Large intestine (tissue), 3 donors: ENCODE measurements around the gene HPSE2. TPM values are rescaled to one million over a fixed set of nuclear protein-coding genes. Genes with fewer than 3 reads are reported as not detected.

Source experiments
- DNase-seq, 2 donors: peaks; one replicate each; pipeline versions ENCODE4 v3.0.0 to v3.0.0-alpha.2; 2013
- H3K27ac ChIP-seq: one replicate; pipeline ENCODE4 v1.5.1; 2013; ENCODE audit warnings: low read length
- H3K27me3 ChIP-seq: 2 replicates; pipeline ENCODE4 v1.6.1; 2013; ENCODE audit warnings: low read length; ENCODE audit not compliant: control insufficient read depth, insufficient read depth
- H3K36me3 ChIP-seq: 2 replicates; pipeline ENCODE4 v1.6.1; 2013; ENCODE audit warnings: low read length; ENCODE audit not compliant: control insufficient read depth, insufficient read depth
- H3K4me1 ChIP-seq: one replicate; pipeline ENCODE4 v1.6.1; 2013; ENCODE audit warnings: low read length; ENCODE audit not compliant: control insufficient read depth, insufficient read depth
- H3K4me3 ChIP-seq: one replicate; pipeline ENCODE4 v1.5.1; 2013; ENCODE audit warnings: low read length
- H3K9me3 ChIP-seq: one replicate; pipeline ENCODE4 v1.6.1; 2013; ENCODE audit warnings: mild to moderate bottlenecking, low read depth, low read length, moderate library complexity; ENCODE audit not compliant: control insufficient read depth
- WGBS: methylation state at CpG from one replicate; pipeline ENCODE4 v1.1.5; 2013; ENCODE audit warnings: low lambda C conversion rate; ENCODE audit not compliant: insufficient coverage; 5-methylcytosine and 5-hydroxymethylcytosine counted together
- polyA plus RNA-seq: library from polyadenylated mRNA; unstranded; fragments of 120-200 nt; gene quantifications from one replicate; pipeline ENCODE4 v1.2.1, GENCODE V29; 2013

HPSE2 gene
- polyA plus RNA-seq, 1 donor: 6.9 TPM

DNA sequence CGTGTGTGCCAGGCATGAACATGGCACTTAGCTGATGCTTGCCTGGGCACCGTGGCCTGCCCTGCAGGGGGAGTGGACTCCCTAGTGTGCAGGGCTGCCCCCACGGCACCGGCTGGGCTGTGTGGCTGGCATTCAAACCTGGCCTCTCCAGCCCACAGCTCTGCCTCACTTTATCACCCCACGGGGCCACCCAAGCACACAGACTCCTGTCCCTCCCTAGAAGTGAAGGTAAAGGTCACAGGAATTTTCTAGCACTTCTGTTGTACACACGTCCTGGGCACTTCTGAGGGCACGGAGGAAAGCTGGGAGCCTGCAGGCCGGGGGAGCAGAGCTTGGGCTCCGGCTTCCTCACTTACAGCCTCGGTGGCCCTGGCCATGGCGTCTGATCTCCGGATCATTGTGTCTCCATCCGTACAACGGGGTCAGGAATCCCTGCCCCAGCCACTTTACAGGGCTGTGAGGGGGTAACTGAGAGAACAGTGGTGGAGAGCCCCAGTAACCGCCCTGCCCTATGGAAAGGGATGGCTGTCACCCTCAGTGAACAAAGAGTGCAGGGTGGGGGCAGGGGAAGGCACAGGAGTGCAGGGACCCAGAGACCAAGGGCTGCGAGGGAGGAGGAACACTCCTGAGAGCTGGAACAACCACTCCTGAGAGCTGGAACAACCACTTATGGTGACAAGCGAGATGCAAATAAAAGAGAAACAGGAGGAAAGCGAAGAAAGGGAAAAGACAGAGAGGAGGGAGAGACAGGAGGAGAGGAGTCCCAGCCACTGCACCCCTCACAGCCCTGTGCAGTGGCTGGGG, 816.8 kb downstream of the HPSE2 start:
- Histone ChIP-seq H3K9me3 (no peaks in the 10 kb centered on the region), H3K27ac (no peak overlapping the region), H3K27me3 (no peaks in the 10 kb centered on the region), H3K4me3 (no peak overlapping the region), H3K4me1 (peaks cover 19% of the 10 kb centered on the region), H3K36me3 (peaks cover 73% of the 10 kb centered on the region)
- no peak for DNase-seq
- WGBS: 100% methylated on average over 2 of the region's 18 CpGs

DNA sequence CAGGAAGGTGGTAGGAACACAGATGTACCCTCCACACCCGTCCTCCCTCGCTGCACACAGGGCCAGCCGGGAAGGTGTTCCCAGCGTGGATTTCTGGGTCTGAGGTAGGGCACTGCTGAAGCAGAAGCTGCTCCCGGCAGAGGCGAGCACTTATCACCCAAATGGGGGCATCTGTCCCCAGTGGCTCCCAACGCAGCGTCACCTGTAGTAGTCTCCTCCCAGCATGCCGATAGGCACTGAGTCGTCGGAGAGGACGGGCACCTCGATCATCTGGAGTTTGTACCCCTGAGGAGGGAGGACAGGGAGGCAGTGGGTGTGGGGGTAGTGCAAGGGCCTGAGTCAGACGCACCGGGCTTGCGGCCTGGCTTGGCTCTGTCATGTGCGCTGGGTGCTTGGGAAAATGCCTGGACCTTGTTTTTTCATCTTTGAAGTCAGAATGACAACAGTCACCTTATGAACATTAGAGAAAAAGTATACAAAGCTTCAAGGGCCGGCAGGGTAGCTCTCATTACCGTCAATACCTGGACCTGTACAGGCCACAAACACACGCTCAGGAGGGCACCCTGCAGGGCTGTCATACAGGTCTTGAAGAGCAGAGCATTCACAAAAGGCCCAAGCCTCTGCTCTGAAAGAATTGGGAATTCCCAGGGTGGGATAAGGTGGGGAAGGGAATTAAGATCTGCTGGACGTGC, 817.5 kb downstream of the HPSE2 start:
- DNase-seq: no peak
- no peaks in the 10 kb centered on the region for H3K27me3 ChIP-seq
- no CpG with 5 or more reads among the region's 21 CpGs for WGBS
- H3K4me1 ChIP-seq: peaks cover 14% of the 10 kb centered on the region
- peaks cover 67% of the 10 kb centered on the region for H3K36me3 ChIP-seq
- no peaks in the 10 kb centered on the region for H3K9me3 ChIP-seq
- no peak overlapping the region for H3K27ac ChIP-seq
- H3K4me3 ChIP-seq: no peak overlapping the region

DNA sequence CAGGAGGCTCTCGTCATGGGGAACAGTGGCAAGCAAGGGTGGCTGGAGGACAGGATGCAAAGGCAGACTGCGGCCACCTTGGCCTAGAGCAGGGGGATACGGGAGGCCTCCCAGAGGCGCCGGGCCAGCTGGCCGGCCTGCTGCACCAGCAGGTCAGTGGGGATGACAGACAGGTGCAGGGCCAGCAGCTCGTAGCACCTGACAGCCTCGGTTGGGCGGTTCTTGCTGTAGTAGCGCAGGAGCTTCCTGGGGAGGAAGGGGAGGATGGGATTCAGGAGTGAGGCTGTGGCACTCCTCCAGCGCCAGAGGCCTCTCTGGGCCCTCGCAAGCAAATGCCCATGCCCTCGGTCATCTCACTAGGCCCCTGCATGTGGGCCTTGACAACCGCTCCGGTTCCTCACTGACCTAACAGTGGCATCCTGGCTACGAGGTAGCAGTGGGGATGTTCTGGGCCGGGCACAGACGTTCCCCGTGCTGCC, 818.1 kb downstream of the HPSE2 start:
- peaks cover 14% of the 10 kb centered on the region for H3K4me1 ChIP-seq
- H3K27ac ChIP-seq: no peak overlapping the region
- no peaks in the 10 kb centered on the region for H3K27me3 ChIP-seq
- no peaks in the 10 kb centered on the region for H3K9me3 ChIP-seq
- DNase-seq: no peak
- no CpG with 5 or more reads among the region's 19 CpGs for WGBS
- no peak overlapping the region for H3K4me3 ChIP-seq
- H3K36me3 ChIP-seq: peaks cover 61% of the 10 kb centered on the region

DNA sequence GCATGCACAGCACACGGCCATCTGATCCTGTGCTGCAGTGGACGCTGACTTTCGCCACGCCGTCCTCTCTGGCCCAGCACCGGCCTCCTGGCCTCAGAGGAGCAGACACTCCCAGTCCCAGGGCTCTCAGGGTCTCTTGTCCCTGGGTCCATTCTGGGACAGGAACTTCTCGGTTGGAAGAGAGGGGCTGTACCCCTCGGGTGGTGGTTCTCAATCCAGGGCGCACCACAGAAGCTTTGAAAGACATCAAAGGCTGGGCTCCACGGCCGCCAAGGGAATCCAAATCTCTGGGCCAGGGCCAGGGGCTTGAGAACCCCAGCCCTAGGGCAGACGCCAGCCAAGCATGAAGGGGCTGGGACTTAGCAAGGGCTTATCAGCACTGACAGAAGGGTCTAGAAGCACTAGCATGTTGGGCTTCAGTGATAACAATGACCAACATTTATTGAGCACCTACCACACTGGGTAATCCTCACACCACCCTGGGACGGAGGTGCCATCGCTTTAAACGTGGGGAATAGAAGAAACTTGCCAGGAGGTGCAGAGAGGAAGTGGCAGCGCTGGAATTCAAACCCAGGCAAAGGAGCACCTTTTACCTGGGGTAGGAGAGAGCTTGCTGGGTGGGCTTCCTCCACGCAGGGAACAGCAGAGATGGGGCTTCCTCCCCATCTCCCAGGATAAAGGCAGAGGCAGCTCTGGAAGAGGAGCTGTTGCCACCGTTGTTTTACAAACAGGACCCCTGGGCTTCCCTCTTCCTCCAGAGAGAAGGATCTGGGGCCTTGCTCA, 818.9 kb downstream of the HPSE2 start:
- DNase-seq: no peak
- Histone ChIP-seq H3K27me3 (no peaks in the 10 kb centered on the region), H3K9me3 (no peaks in the 10 kb centered on the region), H3K36me3 (peaks cover 55% of the 10 kb centered on the region), H3K4me1 (peaks cover 14% of the 10 kb centered on the region), H3K4me3 (no peak overlapping the region), H3K27ac (no peak overlapping the region)
- WGBS: 90% methylated on average over 2 of the region's 18 CpGs

DNA sequence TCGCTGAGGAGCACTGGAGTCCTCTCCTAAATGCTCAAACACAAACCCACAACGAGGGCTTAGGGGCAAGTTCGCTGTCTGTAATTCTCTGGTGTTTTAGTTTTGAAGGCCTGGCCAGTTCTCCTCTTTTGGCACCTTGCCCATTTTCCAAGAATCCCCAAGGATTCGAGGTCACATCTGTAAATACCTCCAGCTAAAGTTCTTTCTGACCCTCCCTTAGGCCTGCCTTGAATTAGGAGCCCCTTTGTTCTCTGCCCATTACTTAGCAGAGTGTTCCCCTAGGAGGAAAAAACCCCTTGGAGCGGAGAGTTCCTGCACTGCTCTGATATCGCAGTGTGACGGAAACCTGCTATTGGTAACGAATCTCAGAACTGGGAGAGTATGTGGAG, 819.9 kb downstream of the HPSE2 start:
- Histone ChIP-seq H3K36me3 (peaks cover 47% of the 10 kb centered on the region), H3K27ac (peak overlapping the region; percentile 65), H3K9me3 (no peaks in the 10 kb centered on the region), H3K4me1 (peaks cover 14% of the 10 kb centered on the region), H3K4me3 (no peak overlapping the region), H3K27me3 (no peaks in the 10 kb centered on the region)
- WGBS: no CpG with 5 or more reads among the region's 8 CpGs
- DNase-seq: no peak

DNA sequence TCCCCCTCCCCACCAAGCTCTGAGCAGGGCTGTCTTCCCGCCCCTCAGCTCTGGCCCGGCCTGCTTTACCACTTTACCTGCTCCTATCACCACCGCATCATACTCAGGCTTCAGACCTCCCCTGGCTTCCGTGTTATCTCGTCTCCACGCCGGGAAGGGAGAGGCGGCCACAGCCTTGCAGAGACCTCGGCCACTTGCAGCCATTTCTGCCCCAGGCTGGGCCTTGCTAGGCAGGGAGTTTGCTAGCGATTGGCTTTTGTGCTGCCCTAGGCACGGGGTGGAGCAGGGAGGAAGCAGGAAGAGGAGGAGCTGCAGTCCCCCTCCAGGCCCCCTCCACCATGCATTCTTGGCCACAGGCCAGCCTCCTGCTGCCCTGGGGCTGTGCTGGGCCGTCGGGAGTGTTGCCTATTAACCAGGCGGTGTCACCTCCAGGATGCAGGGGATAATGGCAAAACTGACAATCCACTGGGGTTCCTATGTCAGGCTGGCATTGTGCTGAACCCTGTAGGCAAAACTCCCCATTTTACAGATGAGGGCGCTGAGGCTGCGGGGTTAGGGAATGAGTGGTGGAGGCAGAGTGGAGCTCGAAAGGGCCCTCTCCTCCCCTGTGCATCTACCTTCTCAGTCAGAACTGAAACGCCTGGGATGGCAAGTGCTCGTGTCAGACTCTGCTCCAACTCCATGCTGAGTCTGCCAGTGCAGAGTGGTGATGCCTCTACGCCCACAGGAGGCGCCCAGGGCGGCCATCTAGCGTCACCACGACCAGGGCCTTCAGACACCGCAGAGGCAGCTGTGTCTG, 820.5 kb downstream of the HPSE2 start, which contains the start of gene PYROXD2:
Gene PYROXD2 (minus strand): TSS at position 251 of the 799 bp plus-strand sequence. CDS start 47 bp downstream, at position 204.
- H3K27ac ChIP-seq: peak within 1 kb of the TSS; percentile 65
- WGBS: no CpG with 5 or more reads among the region's 25 CpGs
- no peaks in the 10 kb centered on the region for H3K9me3 ChIP-seq
- peaks cover 43% of the 10 kb centered on the region for H3K36me3 ChIP-seq
- H3K4me3 ChIP-seq: peak within 1 kb of the TSS; percentile 50
- DNase-seq: peak; percentile 93 to 95
- H3K27me3 ChIP-seq: no peaks in the 10 kb centered on the region
- peaks cover 14% of the 10 kb centered on the region for H3K4me1 ChIP-seq

DNA sequence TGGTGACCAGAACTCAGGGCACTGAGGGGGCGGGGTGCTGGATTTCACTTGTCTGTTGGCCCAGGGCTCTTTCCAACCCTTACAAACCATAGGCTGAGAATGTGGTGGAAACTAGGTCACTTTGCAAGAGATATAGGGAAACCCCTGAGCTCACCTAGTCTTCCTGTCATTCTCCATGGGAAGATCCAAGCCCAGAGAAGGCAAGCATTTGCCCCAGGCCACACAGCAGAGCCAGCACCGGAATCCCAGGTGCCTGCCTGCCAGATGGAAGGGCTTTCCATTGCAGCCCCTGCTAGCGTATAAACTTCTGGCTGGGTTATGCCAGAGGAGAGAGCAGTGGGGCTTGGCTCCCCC, 821.1 kb downstream of the HPSE2 start:
- H3K27me3 ChIP-seq: no peaks in the 10 kb centered on the region
- peak overlapping the region; percentile 50 for H3K4me3 ChIP-seq
- H3K4me1 ChIP-seq: peaks cover 14% of the 10 kb centered on the region
- no peak for DNase-seq
- no peaks in the 10 kb centered on the region for H3K9me3 ChIP-seq
- no CpG with 5 or more reads among the region's 3 CpGs for WGBS
- H3K36me3 ChIP-seq: peaks cover 38% of the 10 kb centered on the region
- H3K27ac ChIP-seq: peak overlapping the region; percentile 65

DNA sequence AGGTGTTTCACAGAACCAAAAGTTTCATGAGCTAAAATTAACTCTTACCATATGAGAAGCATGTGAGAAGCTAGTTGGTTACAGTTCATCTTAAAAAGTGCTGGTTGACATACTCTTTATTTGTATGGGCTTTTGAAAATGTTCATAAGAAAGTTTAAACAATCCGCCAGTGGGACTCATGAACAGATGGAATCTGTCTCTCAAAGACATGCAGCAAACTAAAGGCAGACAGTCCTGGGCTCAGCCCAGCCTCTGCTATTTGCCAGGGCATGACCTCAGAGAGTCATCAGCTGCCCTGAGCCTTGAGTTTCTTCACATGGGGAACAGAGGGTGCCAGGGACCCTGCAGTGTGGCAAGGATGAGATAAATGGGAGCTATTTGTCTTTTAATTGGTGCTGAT, 823.9 kb downstream of the HPSE2 start:
- Histone ChIP-seq H3K4me1 (peaks cover 14% of the 10 kb centered on the region), H3K27ac (no peak overlapping the region), H3K9me3 (no peaks in the 10 kb centered on the region), H3K36me3 (peaks cover 10% of the 10 kb centered on the region), H3K27me3 (no peaks in the 10 kb centered on the region), H3K4me3 (no peak overlapping the region)
- WGBS: no CpG with 5 or more reads among the region's 1 CpG
- no peak for DNase-seq

DNA sequence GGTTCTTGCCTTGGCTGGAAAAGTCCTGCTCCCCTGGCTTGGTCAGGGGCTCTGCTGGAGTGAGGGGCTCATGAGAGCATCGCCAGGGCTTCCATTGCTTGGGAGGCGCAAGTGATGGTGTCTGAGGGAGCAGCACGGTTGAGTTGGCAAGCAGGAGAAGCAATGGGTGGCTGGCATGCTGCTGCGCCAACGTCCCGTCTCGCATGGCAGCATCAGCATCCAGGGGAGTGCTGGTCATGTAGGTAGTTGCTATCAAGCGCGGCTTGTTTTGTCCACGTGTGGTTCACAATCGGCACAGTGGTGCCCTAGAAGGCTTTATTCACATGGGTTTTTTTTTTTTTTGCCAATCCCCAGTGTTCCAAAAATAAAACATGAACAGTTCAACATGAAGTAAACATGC, 824.5 kb downstream of the HPSE2 start:
- WGBS: no CpG with 5 or more reads among the region's 11 CpGs
- H3K27ac ChIP-seq: no peak overlapping the region
- H3K27me3 ChIP-seq: no peaks in the 10 kb centered on the region
- DNase-seq: no peak
- no peak overlapping the region for H3K4me3 ChIP-seq
- peaks cover 5% of the 10 kb centered on the region for H3K36me3 ChIP-seq
- no peaks in the 10 kb centered on the region for H3K9me3 ChIP-seq
- H3K4me1 ChIP-seq: peaks cover 14% of the 10 kb centered on the region
